ENCODE measurements around the gene SELENOW.

GRCh38 chr19:47729468-47729798, 49.1 kb upstream of the SELENOW start:
- no peak for TF ChIP-seq POLR2AphosphoS5 (IDR thresholded peaks at IDR 0.05)
- no peak for TF ChIP-seq POLR2A (IDR thresholded peaks at IDR 0.05)

Data from transverse colon (tissue), 3 donors.